Colon (tissue), 2 donors: ENCODE data around the gene L2HGDH.

Experiments
- FAIRE-seq: peaks from 2 replicates; lab custom pipeline; 2012; peaks lifted over from hg19 to GRCh38; lab: Jason Lieb, UNC
- donor health status: control.
- donor health status: control.

L2HGDH gene

GRCh38 chr14:50285861-50286260, 26.2 kb downstream of the L2HGDH start:
- no peak for FAIRE-seq

DNA sequence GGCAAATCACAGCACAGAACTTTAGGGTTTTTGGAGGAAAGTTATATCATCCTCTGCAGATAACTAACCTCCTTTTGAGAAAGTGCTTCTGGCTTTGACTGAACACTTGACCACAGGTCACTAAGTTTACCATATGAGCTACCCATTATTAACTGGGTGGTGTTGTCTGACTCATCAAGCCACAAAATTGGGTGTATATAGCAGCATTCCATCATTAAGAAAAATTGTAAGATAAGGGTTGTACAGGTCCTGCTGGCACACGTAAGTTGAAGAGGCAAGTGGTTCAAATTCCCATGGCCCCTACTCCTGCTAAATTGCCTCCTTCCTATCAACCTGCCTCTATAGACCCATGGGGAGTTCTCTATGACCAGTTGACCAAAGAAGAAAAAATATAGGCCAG, 39.5 kb downstream of the L2HGDH start:
- no peak for FAIRE-seq

- no peak for FAIRE-seq
Measured at GRCh38 chr14:50270932-50271331, 41.1 kb downstream of the L2HGDH start.

GRCh38 chr14:50265029-50265428, 47.0 kb downstream of the L2HGDH start:
- FAIRE-seq: no peak

GRCh38 chr14:50263321-50263720, 48.7 kb downstream of the L2HGDH start:
- FAIRE-seq: no peak

DNA sequence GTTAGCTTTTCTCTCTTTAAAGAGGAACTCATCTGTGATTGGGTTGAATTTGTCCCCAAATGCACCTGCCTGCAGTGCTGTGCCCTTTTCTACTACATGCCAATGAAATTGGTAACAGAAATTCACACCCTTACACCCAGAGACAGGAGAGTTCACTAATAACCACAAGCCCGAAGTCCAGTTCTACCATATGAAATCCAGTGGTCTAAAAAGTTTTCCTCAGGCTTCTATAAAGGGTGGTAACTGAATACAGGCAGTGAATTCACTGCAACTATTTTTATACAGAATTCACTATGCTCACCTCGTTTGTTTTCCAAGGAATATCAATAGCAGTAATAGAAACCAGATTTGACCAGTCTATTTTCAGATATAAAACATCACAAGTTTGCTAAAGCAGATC, 49.2 kb downstream of the L2HGDH start:
- FAIRE-seq: no peak

- FAIRE-seq: no peak
Measured at GRCh38 chr14:50260511-50260910, 51.5 kb downstream of the L2HGDH start.

- no peak for FAIRE-seq
Measured at GRCh38 chr14:50260072-50260471, 52.0 kb downstream of the L2HGDH start.

GRCh38 chr14:50257732-50258131, 54.3 kb downstream of the L2HGDH start:
- no peak for FAIRE-seq

DNA sequence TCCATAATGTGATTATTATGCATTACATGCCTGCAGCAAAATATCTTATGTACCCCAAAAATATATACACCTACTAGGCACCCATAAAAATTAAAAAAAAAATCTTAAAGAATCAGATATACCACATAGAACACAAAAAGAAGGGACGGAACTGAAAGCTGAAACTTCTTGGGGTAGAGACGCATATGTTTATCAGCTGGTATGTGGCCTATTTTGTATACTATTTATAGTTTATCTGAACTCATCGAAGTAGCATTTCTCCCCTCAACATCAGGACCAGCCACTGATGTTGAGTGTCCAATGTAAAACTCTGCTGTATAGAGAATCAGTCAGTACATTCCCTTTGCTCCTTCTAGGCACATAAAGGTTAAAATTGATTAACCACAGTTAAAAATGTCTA, 57.8 kb downstream of the L2HGDH start:
- no peak for FAIRE-seq

DNA sequence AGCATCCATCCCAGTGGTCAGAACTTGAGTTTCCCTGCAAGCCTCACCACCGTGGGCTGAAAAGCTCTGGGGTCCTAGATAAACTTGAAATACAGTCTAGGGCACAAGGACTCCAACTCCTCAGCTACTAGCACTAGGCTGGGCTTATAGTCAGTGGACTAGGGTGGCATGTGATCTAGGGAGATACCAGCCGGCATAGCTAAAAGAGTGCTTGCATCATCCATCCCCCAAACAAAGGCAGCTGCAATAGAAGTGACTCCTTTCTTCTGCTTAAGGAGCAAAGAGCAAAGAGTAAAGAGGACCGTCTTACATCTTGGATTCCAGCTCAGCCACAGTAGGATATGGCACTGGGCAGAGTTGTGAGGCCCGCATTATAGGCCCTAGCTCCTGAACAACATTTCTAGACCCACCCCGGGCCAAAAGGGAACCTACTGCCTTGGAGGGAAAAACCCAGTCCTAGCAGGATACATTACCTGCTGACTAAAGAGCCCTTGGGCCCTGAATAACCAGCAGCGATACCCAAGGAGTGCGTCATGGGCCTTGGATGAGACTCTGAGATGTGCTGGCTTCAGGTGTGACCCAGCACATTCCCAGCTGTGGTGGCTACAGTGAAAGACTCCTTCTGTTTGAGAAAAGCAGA, 62.8 kb downstream of the L2HGDH start:
- no peak for FAIRE-seq

GRCh38 chr14:50247245-50247644, 64.8 kb downstream of the L2HGDH start:
- FAIRE-seq: no peak

DNA sequence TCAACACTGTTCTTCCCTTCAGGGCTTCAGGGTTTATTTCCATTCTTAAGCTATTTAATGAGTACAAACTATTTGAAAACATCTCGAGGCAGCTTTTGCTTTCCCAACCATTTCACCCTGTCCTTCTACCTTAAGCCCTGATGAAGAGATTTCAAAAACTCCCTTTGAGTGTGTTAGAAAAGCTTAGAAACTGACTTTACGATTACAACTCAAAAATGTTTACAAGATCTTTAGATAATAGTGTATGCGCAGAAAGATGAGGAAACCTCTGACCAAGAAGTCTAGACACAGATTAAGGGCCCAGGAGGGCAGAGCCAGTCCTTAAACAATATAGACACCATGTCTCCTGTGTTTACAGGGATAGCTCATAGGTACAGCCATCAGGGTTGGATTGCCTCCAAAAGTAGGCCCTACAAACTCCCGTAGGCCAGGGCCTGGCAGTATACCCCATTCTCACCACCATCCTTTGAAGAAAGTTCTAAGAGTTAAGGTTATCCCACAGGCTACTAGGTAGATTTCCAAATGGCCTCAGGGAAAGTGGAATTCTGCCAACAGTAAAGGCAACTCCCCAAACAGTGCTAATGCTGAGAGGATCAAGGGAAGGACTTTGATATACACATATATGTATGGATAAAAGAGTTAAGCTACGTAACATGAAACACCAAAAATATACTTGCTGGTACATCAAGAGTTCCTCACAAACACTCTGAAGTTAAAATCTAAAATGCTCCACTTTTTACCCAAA, 69.3 kb downstream of the L2HGDH start:
- no peak for FAIRE-seq

DNA sequence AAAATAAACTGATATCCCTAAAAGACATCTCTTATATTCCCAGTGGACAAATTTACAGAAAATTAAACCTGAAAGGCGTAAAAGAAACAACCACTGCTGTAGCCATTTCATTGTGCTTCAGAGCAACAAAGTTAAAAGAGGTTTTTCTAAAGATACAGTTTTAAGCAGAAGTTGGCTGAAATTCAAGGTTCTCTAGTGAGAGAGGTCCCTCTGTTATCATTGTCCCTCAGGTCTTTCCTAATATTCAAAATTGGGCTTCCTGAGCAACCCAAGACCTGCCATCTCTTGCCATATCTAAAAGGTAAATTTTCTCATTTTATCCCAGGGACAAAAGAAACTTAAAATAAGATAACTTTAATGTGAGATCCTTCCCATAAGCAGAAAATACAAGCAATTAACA, 69.9 kb downstream of the L2HGDH start:
- FAIRE-seq: no peak

DNA sequence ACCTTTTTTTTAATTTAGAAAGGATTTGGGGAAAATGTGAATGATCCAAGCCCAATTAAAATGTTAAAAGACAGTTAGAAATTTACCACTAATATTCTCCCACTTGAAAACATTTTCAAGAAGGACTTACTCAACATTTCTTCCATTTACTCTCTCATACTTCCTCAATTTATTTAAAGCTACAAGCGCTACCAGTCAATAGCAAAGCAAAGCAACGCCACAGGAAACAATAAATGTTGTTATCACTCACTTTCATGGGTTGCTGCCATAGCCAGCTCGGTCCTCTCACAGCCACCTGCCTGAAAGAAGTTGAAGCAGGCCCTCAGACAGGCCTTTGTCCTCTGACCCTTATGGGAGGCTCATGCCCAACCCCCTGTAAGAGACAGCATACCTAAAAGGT, 74.6 kb downstream of the L2HGDH start:
- no peak for FAIRE-seq

- FAIRE-seq: no peak
Measured at GRCh38 chr14:50233951-50234250, 78.1 kb downstream of the L2HGDH start.

GRCh38 chr14:50233166-50233950, 78.7 kb downstream of the L2HGDH start:
- no peak for FAIRE-seq

- no peak for FAIRE-seq
Measured at GRCh38 chr14:50232276-50232642, 79.8 kb downstream of the L2HGDH start.

DNA sequence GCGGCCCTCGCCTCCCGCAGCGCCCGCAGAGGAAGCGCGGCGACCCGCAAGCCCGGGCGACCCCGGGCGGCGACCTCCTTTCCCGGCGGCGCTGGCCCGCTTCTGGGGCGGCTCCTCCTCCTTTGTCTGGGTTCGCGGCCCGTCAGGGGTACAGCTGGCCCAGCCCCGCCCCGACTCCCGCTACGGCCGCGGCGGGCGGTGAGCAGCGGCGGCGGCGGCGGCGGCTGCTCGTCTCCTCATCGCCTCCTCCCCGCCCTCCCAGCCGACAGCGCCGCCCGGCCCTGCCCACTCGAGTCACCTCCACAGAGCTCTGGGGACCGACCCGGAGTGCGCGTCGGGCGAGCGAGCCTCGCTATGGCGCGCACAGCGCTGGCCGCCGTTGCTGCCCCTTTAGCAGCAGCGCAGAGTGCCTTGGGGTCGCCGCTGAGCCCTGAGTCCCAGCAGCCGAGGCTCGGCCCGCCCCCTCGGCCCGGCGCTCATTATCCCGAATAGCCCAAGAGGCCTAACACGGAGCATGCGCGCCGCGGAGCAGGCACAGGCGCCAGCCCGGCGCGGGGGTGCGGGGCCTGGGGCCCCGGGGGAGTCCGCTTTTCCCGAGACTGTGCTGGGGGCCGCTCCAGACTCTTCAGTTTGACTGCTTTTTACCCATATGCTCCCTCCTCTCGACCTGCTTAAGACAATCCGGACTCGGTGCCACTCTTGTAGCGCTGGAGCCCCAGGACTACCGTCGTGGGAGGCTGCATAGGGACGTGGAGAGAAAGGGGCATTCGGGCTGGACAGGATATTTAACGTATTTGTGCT, 80.4 kb downstream of the L2HGDH start, which contains the start of gene SOS2:
Gene SOS2, minus strand, starts transcription at position 104 of the 801 bp plus-strand sequence. CDS start 295 bp downstream, outside the sequence.
- no peak for FAIRE-seq

DNA sequence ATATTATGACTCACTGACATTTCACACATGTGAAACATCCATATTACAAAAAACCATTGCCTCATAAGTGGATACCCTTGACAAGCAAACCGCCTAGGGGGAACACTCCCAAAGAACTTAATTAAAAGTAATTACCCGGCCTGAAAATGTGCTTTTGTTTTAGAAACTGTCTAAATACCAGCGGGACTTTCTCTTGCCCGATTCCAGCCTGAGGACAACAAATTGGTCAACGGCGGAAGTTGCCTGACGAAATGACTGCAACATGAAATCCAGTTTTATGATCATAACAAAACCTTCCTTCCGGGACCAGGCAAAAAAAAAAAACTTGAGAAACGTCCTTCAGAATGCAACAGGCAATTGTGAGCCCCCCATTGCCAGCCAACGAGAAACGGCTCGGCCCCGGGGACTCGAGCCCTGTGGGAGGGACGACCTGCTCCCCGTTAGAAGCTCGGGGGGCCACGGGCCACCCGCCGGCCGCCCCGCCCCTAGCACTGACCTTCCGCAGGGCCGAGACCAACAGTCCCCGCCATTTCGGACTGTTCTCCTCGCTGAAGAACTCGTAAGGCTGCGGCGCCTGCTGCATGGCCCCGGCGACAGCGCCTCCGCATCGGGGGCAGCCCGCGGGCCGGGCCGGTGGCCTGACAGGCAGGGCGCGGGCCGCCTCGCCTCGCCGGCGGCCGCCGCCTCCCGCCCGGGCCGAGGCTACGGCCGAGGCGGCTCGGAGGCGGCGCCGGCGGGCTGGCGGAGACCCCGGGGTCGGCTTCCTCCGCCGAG, 81.1 kb downstream of the L2HGDH start:
- FAIRE-seq: no peak

DNA sequence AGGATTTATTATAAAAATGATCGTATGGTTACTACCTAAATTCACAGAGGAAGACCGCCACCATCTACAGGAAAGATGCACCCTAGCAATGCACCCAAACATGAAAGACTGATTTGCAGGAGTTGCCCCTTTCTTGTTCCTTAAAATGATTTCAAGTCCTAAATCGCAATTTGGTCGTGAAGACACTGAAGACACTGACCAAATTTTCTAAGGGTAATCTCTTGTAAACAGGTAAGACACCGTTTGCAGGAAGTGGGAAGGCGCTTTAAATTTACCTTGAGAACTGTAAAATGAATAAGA, 81.7 kb downstream of the L2HGDH start:
- no peak for FAIRE-seq

- FAIRE-seq: no peak
Measured at GRCh38 chr14:50229681-50230080, 82.3 kb downstream of the L2HGDH start.
